ENCODE data around the gene CADM3. TPM values are rescaled to one million over a fixed set of nuclear protein-coding genes. Genes with fewer than 3 reads are reported as not detected.

CADM3 gene
- total RNA-seq, 2 donors from 2014 or later = 4.0 to 12.5 TPM

- no peaks in the 10 kb centered on the region for H3K9me3 ChIP-seq
- TF ChIP-seq CTCF (IDR thresholded peaks at IDR 0.05) = no peak
- H3K27ac ChIP-seq = no peak overlapping the region
- no peaks in the 10 kb centered on the region for H3K36me3 ChIP-seq
- DNase-seq (ENCODE audit: low spot score) = no peak
- peaks cover 0 to 16% of the 10 kb centered on the region in 2 donors for H3K4me1 ChIP-seq
- no peak overlapping the region for H3K4me3 ChIP-seq
- peaks cover 6 to 23% of the 10 kb centered on the region in 2 donors for H3K27me3 ChIP-seq
These were observed 4.2 kb downstream of the CADM3 start for GRCh38 chr1:159175571-159175970.

GRCh38 chr1:159177272-159177907, 6.0 kb downstream of the CADM3 start:
- Histone ChIP-seq H3K9me3 (no peaks in the 10 kb centered on the region), H3K27me3 (peaks cover 5 to 9% of the 10 kb centered on the region in 2 donors), H3K4me1 (peaks cover 0 to 6% of the 10 kb centered on the region in 2 donors), H3K36me3 (no peaks in the 10 kb centered on the region), H3K4me3 (no peak overlapping the region), H3K27ac (no peak overlapping the region)
- no peak for DNase-seq (ENCODE audit: low spot score)
- no peak for TF ChIP-seq CTCF (IDR thresholded peaks at IDR 0.05)

- DNase-seq (ENCODE audit: low spot score) = no peak
- H3K4me1 ChIP-seq = no peaks in the 10 kb centered on the region
These were observed 8.5 kb downstream of the CADM3 start for GRCh38 chr1:159179906-159180305.

GRCh38 chr1:159180516-159180915, 9.1 kb downstream of the CADM3 start:
- no peaks in the 10 kb centered on the region for H3K9me3 ChIP-seq
- no peaks in the 10 kb centered on the region for H3K36me3 ChIP-seq
- no peak overlapping the region for H3K27ac ChIP-seq
- no peaks in the 10 kb centered on the region for H3K4me1 ChIP-seq
- no peaks in the 10 kb centered on the region for H3K27me3 ChIP-seq
- no peak for TF ChIP-seq CTCF (IDR thresholded peaks at IDR 0.05)
- DNase-seq (ENCODE audit: low spot score) = no peak
- H3K4me3 ChIP-seq = no peak overlapping the region

More at GRCh38 chr1:159179906-159180305, 8.5 kb downstream of the CADM3 start:
- no peak for TF ChIP-seq CTCF (IDR thresholded peaks at IDR 0.05)
- Histone ChIP-seq H3K9me3 (no peaks in the 10 kb centered on the region), H3K27ac (no peak overlapping the region), H3K36me3 (no peaks in the 10 kb centered on the region), H3K4me3 (no peak overlapping the region), H3K27me3 (no peaks in the 10 kb centered on the region)

GRCh38 chr1:159181328-159182024, 10.1 kb downstream of the CADM3 start:
- TF ChIP-seq CTCF (IDR thresholded peaks at IDR 0.05) = no peak
- no peak for DNase-seq (ENCODE audit: low spot score)
- Histone ChIP-seq H3K36me3 (no peaks in the 10 kb centered on the region), H3K27me3 (no peaks in the 10 kb centered on the region), H3K4me1 (no peaks in the 10 kb centered on the region), H3K9me3 (no peaks in the 10 kb centered on the region), H3K27ac (no peak overlapping the region), H3K4me3 (no peak overlapping the region)

All from right atrium auricular region (tissue), 2 donors.